A673 (cell line): ENCODE data around the gene HS3ST3A1.

Experiments
- CTCF ChIP-seq: fragments of 300-800, 200-600 bp; sonication (generic); conservative IDR thresholded peaks from 2 replicates; pipeline ENCODE4 v1.5.1; 2017; ENCODE audit warnings: low read depth, mild to moderate bottlenecking, antibody characterized with exemption, low read length, moderate library complexity, mixed read lengths
- EZH2 ChIP-seq: fragments of 200-600 bp; sonication (generic); IDR thresholded peaks from 2 replicates; pipeline ENCODE4 v1.6.1; 2017; ENCODE audit warnings: borderline replicate concordance, low read depth, mild to moderate bottlenecking, mixed read lengths, antibody characterized with exemption, low read length; ENCODE audit not compliant: poor library complexity, severe bottlenecking

- TF ChIP-seq CTCF (no peak), EZH2 (no peak)
Measured at GRCh38 chr17:13558588-13558987, 43.1 kb downstream of the HS3ST3A1 start.
